IMR-90 (cell line): Measurements from ENCODE around the gene YTHDF2. TPM values are rescaled to one million over a fixed set of nuclear protein-coding genes. Genes with fewer than 3 reads are reported as not detected.

Experiments
- ATAC-seq: fragments of 200-7000 bp; cut with Tn5 transposase; 2 replicates; pipeline ENCODE4 v1.9.1; 2020; ENCODE audit warnings: low read depth, mild to moderate bottlenecking, moderate library complexity
- BruUV-seq: library from RNA; stranded (reverse); fragments of 400-500 nt; replicated peaks from 2 replicates; lab custom pipeline; 2021; lab: Mats Ljungman, UMichigan
- CTCF ChIA-PET: fragments of 300-600 bp; formaldehyde crosslinking; extraction: SDS; loops from one replicate; lab custom pipeline; 2021; ENCODE audit warnings: antibody characterized with exemption; lab: Yijun Ruan, JAX
- POLR2A ChIA-PET: fragments of 300-600 bp; sonication (Branson Sonifier 250); formaldehyde crosslinking; loops from one replicate; lab custom pipeline; 2022; ENCODE audit warnings: antibody characterized with exemption; ENCODE audit not compliant: unreplicated experiment; lab: Charles Lee
- DNase-seq: peaks from one replicate; pipeline ENCODE4 v3.0.0; 2013
- H2AFZ ChIP-seq: replicated peaks from 2 replicates; pipeline ENCODE3; 2013; ENCODE audit warnings: low read length, mild to moderate bottlenecking; ENCODE audit not compliant: poor library complexity
- H2AK5ac ChIP-seq: 2 replicates; pipeline ENCODE4 v1.6.1; 2013; ENCODE audit warnings: low read depth, low read length, inconsistent platforms
- H2AK9ac ChIP-seq: replicated peaks from 2 replicates; pipeline ENCODE3; 2013; ENCODE audit warnings: mild to moderate bottlenecking, low read depth, low read length, moderate library complexity; ENCODE audit not compliant: poor library complexity
- H2BK120ac ChIP-seq: 2 replicates; pipeline ENCODE4 v1.6.1; 2013; ENCODE audit warnings: low read depth, low read length, inconsistent platforms
- H2BK15ac ChIP-seq: 3 replicates; pipeline ENCODE4 v1.6.1; 2013; ENCODE audit warnings: low read depth, low read length, inconsistent platforms
- H2BK20ac ChIP-seq: 2 replicates; pipeline ENCODE4 v1.6.1; 2013; ENCODE audit warnings: low read depth, mild to moderate bottlenecking, inconsistent platforms, low read length, moderate library complexity
- H2BK5ac ChIP-seq: 2 replicates; pipeline ENCODE4 v1.6.1; 2013; ENCODE audit warnings: mild to moderate bottlenecking, low read depth, low read length, inconsistent platforms; ENCODE audit not compliant: poor library complexity, severe bottlenecking
- H3K14ac ChIP-seq: replicated peaks from 2 replicates; pipeline ENCODE4 v1.6.1; 2013; ENCODE audit warnings: low read depth, low read length, inconsistent platforms
- H3K18ac ChIP-seq: 2 replicates; pipeline ENCODE4 v1.6.1; 2013; ENCODE audit warnings: low read depth, low read length, control low read depth
- H3K23ac ChIP-seq: 2 replicates; pipeline ENCODE4 v1.6.1; 2013; ENCODE audit warnings: low read depth, low read length, inconsistent platforms
- H3K27ac ChIP-seq: 2 replicates; pipeline ENCODE4 v1.5.1; 2013; ENCODE audit warnings: mild to moderate bottlenecking, control low read depth, low read length; ENCODE audit not compliant: insufficient read depth
- H3K27me3 ChIP-seq: 2 replicates; pipeline ENCODE4 v1.6.1; 2013; ENCODE audit warnings: low read length; ENCODE audit not compliant: control insufficient read depth, insufficient read depth
- H3K36me3 ChIP-seq: 2 replicates; pipeline ENCODE4 v1.6.1; 2013; ENCODE audit warnings: low read length, mixed read lengths; ENCODE audit not compliant: control insufficient read depth, insufficient read depth
- H3K4ac ChIP-seq: 2 replicates; pipeline ENCODE4 v1.6.1; 2013; ENCODE audit warnings: low read depth, low read length, inconsistent platforms
- H3K4me1 ChIP-seq: 2 replicates; pipeline ENCODE4 v1.6.1; 2013; ENCODE audit warnings: low read length, mixed read lengths; ENCODE audit not compliant: control insufficient read depth, insufficient read depth
- H3K4me2 ChIP-seq: 2 replicates; pipeline ENCODE4 v1.6.1; 2013; ENCODE audit warnings: low read depth, mild to moderate bottlenecking, control low read depth, low read length, moderate library complexity
- H3K4me3 ChIP-seq: 2 replicates; pipeline ENCODE4 v1.5.1; 2013; ENCODE audit warnings: low read depth, mild to moderate bottlenecking, control low read depth, low read length, moderate library complexity; ENCODE audit not compliant: insufficient read depth
- H3K56ac ChIP-seq: 2 replicates; pipeline ENCODE4 v1.6.1; 2013; ENCODE audit warnings: low read length, inconsistent platforms; ENCODE audit not compliant: insufficient read depth; ENCODE audit errors: extremely low read depth
- H3K79me1 ChIP-seq, 2 experiments: 2 replicates each; pipeline ENCODE4 v1.6.1; 2013; ENCODE audit warnings: low read length in 2 of 2, inconsistent platforms in 1 of 2, low read depth in 1 of 2
- H3K9ac ChIP-seq: 2 replicates; pipeline ENCODE4 v1.6.1; 2013; ENCODE audit warnings: low read depth, low read length, control low read depth
- H3K9me1 ChIP-seq: 2 replicates; pipeline ENCODE4 v1.6.1; 2013; ENCODE audit warnings: low read length, inconsistent platforms; ENCODE audit not compliant: insufficient read depth
- H3K9me3 ChIP-seq: 2 replicates; pipeline ENCODE4 v1.6.1; 2013; ENCODE audit warnings: low read length; ENCODE audit not compliant: control insufficient read depth, insufficient read depth
- H4K20me1 ChIP-seq: 2 replicates; pipeline ENCODE4 v1.6.1; 2013; ENCODE audit warnings: low read length, inconsistent platforms; ENCODE audit not compliant: insufficient read depth
- H4K5ac ChIP-seq: 2 replicates; pipeline ENCODE4 v1.6.1; 2013; ENCODE audit warnings: mild to moderate bottlenecking, low read depth, low read length, control low read depth
- H4K8ac ChIP-seq, 2 experiments: 2 replicates each; pipeline ENCODE4 v1.6.1; 2013; ENCODE audit warnings: low read depth in 2 of 2, low read length in 2 of 2, control low read depth in 1 of 2, inconsistent platforms in 1 of 2
- H4K91ac ChIP-seq: 2 replicates; pipeline ENCODE4 v1.6.1; 2013; ENCODE audit warnings: low read depth, low read length, inconsistent platforms; ENCODE audit not compliant: insufficient read depth
- FOS ChIP-seq: fragments of 150-350 bp; IDR thresholded peaks from 2 replicates; pipeline ENCODE4 v1.6.1; 2016; ENCODE audit warnings: low read depth, low read length
- USF2 ChIP-seq: fragments of 150-350 bp; IDR thresholded peaks from 2 replicates; pipeline ENCODE4 v1.6.1; 2017; ENCODE audit warnings: mild to moderate bottlenecking, antibody characterized with exemption, low read length, low read depth
- WGBS, 2 experiments: methylation state at CpG; one replicate each; pipeline versions ENCODE4 v1.1.5 to v1.1.7; 2013; ENCODE audit warnings: missing lambda C conversion rate in 2 of 2; ENCODE audit not compliant: insufficient read length in 1 of 2; ENCODE audit errors: extremely low coverage in 2 of 2; 5-methylcytosine and 5-hydroxymethylcytosine counted together
- dilution Hi-C: fragments of 300-500 bp; cut with HindIII; formaldehyde crosslinking; loops from one replicate; pipeline ENCODE4 v1.14.3; 2018; ENCODE audit warnings: low sequenced_read_pairs; ENCODE audit not compliant: unreplicated experiment
- in situ Hi-C: fragments of 300-500 bp; cut with MboI; formaldehyde crosslinking; loops from 3 replicates; pipeline ENCODE4 v1.14.3; 2019; ENCODE audit warnings: low sequenced_read_pairs, inconsistent platforms, mixed read lengths
- intact Hi-C: fragments of 100-400 bp; cut with micrococcal nuclease; formaldehyde crosslinking; loops from 2 replicates; pipeline ENCODE4 v1.10.0; 2022
- polyA plus RNA-seq, 3 experiments: library from polyadenylated mRNA; depleted of rRNA; stranded (reverse); fragments of >200 nt; gene quantifications; 2 replicates each; pipeline ENCODE4 v1.2.3, GENCODE V29; 2012; ENCODE audit warnings: low replicate concordance in 1 of 3
- total RNA-seq: library from RNA; depleted of rRNA; stranded (reverse); fragments of >200 nt; gene quantifications from 2 replicates; pipeline ENCODE4 v1.2.3, GENCODE V29; 2012

YTHDF2 gene
- total and polyA plus RNA-seq, 2 of the 4 experiments (the other 2 are of a cell fraction) = 50.0 to 94.3 TPM

GRCh38 chr1:28811766-28812668 is 75.3 kb downstream of the YTHDF2 start, which contains the start of gene OPRD1:
TSS of gene OPRD1 (plus strand) at chr1:28812170. CDS start at chr1:28812384, 214 bp downstream.
- Histone ChIP-seq H3K36me3 (no peaks in the 10 kb centered on the region), H2AFZ (peak within 1 kb of the TSS; percentile 43), H3K79me1 (no peaks in the 10 kb centered on the region), H2BK15ac (no peak within 1 kb of the TSS), H4K91ac (no peak within 1 kb of the TSS), H4K20me1 (no peaks in the 10 kb centered on the region), H3K27ac (no peak within 1 kb of the TSS), H4K8ac (no peak within 1 kb of the TSS), H3K14ac (no peak within 1 kb of the TSS), H3K4me3 (no peak within 1 kb of the TSS), H2BK5ac (no peak within 1 kb of the TSS), H3K18ac (no peak within 1 kb of the TSS), H2AK5ac (no peak within 1 kb of the TSS), H3K23ac (no peak within 1 kb of the TSS), H3K4me2 (no peak within 1 kb of the TSS), H3K9me1 (no peaks in the 10 kb centered on the region), H3K27me3 (peaks cover 77% of the 10 kb centered on the region), H2AK9ac (no peak within 1 kb of the TSS), H4K5ac (no peak within 1 kb of the TSS), H2BK20ac (no peak within 1 kb of the TSS), H3K56ac (no peak within 1 kb of the TSS), H2BK120ac (no peak within 1 kb of the TSS), H3K4ac (no peak within 1 kb of the TSS), H3K4me1 (no peaks in the 10 kb centered on the region), H3K9me3 (no peaks in the 10 kb centered on the region), H3K9ac (no peak within 1 kb of the TSS)
- intact Hi-C loops = no loop called here
- TF ChIP-seq USF2 (0 out of 2 replicates have a peak, but pooled peaks have one; percentile 14), FOS (no peak)
- ATAC-seq (no peak), DNase-seq (no peak)
- in situ Hi-C loops = no loop called here
- ChIA-PET POLR2A (no interaction called here), CTCF (no interaction called here)
- dilution Hi-C loops = no loop called here
- no TSS peak for BruUV-seq
- 4% methylated on average over 16 of the region's 108 CpGs; no CpG with 5 or more reads in 1 of the 2 experiments for WGBS, 2 experiments
